Measurements from ENCODE around the gene MPZL3.
"Not testable (repeated sequence)": the region's sequence is repeated elsewhere in the genome, so short reads cannot be mapped to it uniquely, and the experiment has no call there.

Gene MPZL3

GRCh38 chr11:118209033-118209432, 43.1 kb downstream of the MPZL3 start:
- DNase-seq = no peak

GRCh38 chr11:118207079-118207478, 45.1 kb downstream of the MPZL3 start:
- no peak for DNase-seq

- DNase-seq = no peak
These were observed 45.7 kb downstream of the MPZL3 start for GRCh38 chr11:118206391-118207031.

GRCh38 chr11:118205606-118206378, 46.4 kb downstream of the MPZL3 start:
- DNase-seq = no peak

GRCh38 chr11:118202599-118203422, 49.4 kb downstream of the MPZL3 start:
- DNase-seq = peak; percentile 50

GRCh38 chr11:118201966-118202365, 50.2 kb downstream of the MPZL3 start:
- no peak for DNase-seq

- peak; percentile 61 for DNase-seq
These were observed 51.1 kb downstream of the MPZL3 start for GRCh38 chr11:118200901-118201680.

- no peak for DNase-seq
These were observed 51.7 kb downstream of the MPZL3 start for GRCh38 chr11:118200497-118200896.

GRCh38 chr11:118199135-118199534, 53.0 kb downstream of the MPZL3 start:
- no peak for DNase-seq

GRCh38 chr11:118198370-118198769, 53.8 kb downstream of the MPZL3 start:
- DNase-seq = peak; percentile 89

- DNase-seq = no peak
These were observed 57.1 kb downstream of the MPZL3 start for GRCh38 chr11:118194835-118195627.

GRCh38 chr11:118193910-118194566, 58.1 kb downstream of the MPZL3 start:
- DNase-seq = no peak

GRCh38 chr11:118192817-118193216, 59.3 kb downstream of the MPZL3 start:
- DNase-seq = not testable (repeated sequence)

- DNase-seq = not testable (repeated sequence)
These were observed 61.1 kb downstream of the MPZL3 start for GRCh38 chr11:118190942-118191506.

GRCh38 chr11:118186346-118187107, 65.6 kb downstream of the MPZL3 start:
- no peak for DNase-seq

GRCh38 chr11:118184784-118185579, 67.2 kb downstream of the MPZL3 start:
- DNase-seq = no peak

- not testable (repeated sequence) for DNase-seq
These were observed 68.5 kb downstream of the MPZL3 start for GRCh38 chr11:118183691-118184090.

GRCh38 chr11:118180300-118180703, 71.9 kb downstream of the MPZL3 start:
- DNase-seq = no peak

GRCh38 chr11:118176778-118177134, 75.4 kb downstream of the MPZL3 start:
- no peak for DNase-seq

Measured in stimulated activated CD4-positive, alpha-beta T cell treated with anti-CD3 and anti-CD28 coated beads, Interleukin-4, amount 100 ng/mL, for 24 hours (primary cell).